Left lung (tissue), 10 donors: ENCODE data around the gene COL1A1. TPM values are rescaled to one million over a fixed set of nuclear protein-coding genes. Genes with fewer than 3 reads are reported as not detected.
A peak's percentile ranks its signal among the peaks of the same experiment; 100 is the strongest.

Experiments used
- ATAC-seq: fragments of 200-7000 bp; cut with Tn5 transposase; one replicate; pipeline ENCODE4 v1.9.1; 2020; ENCODE audit warnings: moderate library complexity
- DNase-seq, 4 donors: peaks; one replicate each; pipeline ENCODE4 v3.0.0-alpha.2; 2013 to 2020
- H3K27ac ChIP-seq, 2 donors: fragments of 200-600 bp; sonication (generic) in 1 of 2; one replicate each; pipeline versions ENCODE4 v1.5.0 to v1.8.0; 2020 to 2021
- H3K27me3 ChIP-seq, 2 donors: fragments of 200-600 bp; sonication (generic) in 1 of 2; one replicate each; pipeline versions ENCODE4 v1.5.0 to v1.8.0; 2020 to 2021
- H3K36me3 ChIP-seq, 2 donors: fragments of 200-600 bp; sonication (generic) in 1 of 2; one replicate each; pipeline versions ENCODE4 v1.5.0 to v1.8.0; 2020 to 2021
- H3K4me1 ChIP-seq, 2 donors: fragments of 200-600 bp; one replicate each; pipeline ENCODE4 v1.8.0; 2021
- H3K4me3 ChIP-seq, 2 donors: fragments of 200-600 bp; sonication (generic) in 1 of 2; one replicate each; pipeline versions ENCODE4 v1.5.0 to v1.8.0; 2020 to 2021; ENCODE audit warnings: mild to moderate bottlenecking in 1 of 2
- H3K9me3 ChIP-seq, 2 donors: fragments of 200-600 bp; sonication (generic) in 1 of 2; one replicate each; pipeline versions ENCODE4 v1.5.0 to v1.8.0; 2020 to 2021
- CTCF ChIP-seq, 2 donors: fragments of 200-600 bp; sonication (generic) in 1 of 2; IDR thresholded peaks; one replicate each; pipeline versions ENCODE4 v1.5.0 to v1.8.0; 2021; ENCODE audit warnings: antibody characterized with exemption in 2 of 2
- intact Hi-C, 2 donors: fragments of 100-400 bp; cut with DNase I; formaldehyde crosslinking; loops; one replicate each; pipeline versions ENCODE4 v1.11.2 to v1.14.2; 2022
- polyA plus RNA-seq, 6 donors: library from polyadenylated mRNA; unstranded; fragments of 120-200 nt; gene quantifications; one replicate each; pipeline ENCODE4 v1.2.1, GENCODE V29; 2013; ENCODE audit not compliant: insufficient read length in 6 of 6
- total RNA-seq, 2 donors: library from RNA; stranded (reverse); fragmentation: NEBNext Ultra II Directional; extraction: Animal tissue kit (Norgen Biotek cat#: 25700); gene quantifications; one replicate each; pipeline ENCODE4 v1.2.1, GENCODE V29; 2021
- donor health status: DM: no; HTN: yes; CAD: no.
- donor health status: DM: no; HTN: no; CAD: no.

Gene COL1A1
- total and polyA plus RNA-seq, 8 donors: 421 to 4,830 (median 675) TPM

GRCh38 chr17:50190293-50190602, 11.2 kb downstream of the COL1A1 start:
- DNase-seq: peak in 1 of 4 donors; percentile 51
- intact Hi-C loops: no loop called here
- H3K27ac ChIP-seq: peak overlapping the region in 1 of 2 donors; percentile 19
- H3K36me3 ChIP-seq: peaks cover 0 to 81% of the 10 kb centered on the region in 2 donors
- ATAC-seq: no peak
- H3K9me3 ChIP-seq: no peaks in the 10 kb centered on the region
- no peaks in the 10 kb centered on the region for H3K27me3 ChIP-seq
- no peak for TF ChIP-seq CTCF (IDR thresholded peaks at IDR 0.05)
- no peaks in the 10 kb centered on the region for H3K4me1 ChIP-seq
- no peak overlapping the region for H3K4me3 ChIP-seq

- no peak for TF ChIP-seq CTCF (IDR thresholded peaks at IDR 0.05)
- peaks cover 0 to 77% of the 10 kb centered on the region in 2 donors for H3K36me3 ChIP-seq
- no peak for ATAC-seq
Measured at GRCh38 chr17:50189550-50190292, 11.7 kb downstream of the COL1A1 start.

DNA sequence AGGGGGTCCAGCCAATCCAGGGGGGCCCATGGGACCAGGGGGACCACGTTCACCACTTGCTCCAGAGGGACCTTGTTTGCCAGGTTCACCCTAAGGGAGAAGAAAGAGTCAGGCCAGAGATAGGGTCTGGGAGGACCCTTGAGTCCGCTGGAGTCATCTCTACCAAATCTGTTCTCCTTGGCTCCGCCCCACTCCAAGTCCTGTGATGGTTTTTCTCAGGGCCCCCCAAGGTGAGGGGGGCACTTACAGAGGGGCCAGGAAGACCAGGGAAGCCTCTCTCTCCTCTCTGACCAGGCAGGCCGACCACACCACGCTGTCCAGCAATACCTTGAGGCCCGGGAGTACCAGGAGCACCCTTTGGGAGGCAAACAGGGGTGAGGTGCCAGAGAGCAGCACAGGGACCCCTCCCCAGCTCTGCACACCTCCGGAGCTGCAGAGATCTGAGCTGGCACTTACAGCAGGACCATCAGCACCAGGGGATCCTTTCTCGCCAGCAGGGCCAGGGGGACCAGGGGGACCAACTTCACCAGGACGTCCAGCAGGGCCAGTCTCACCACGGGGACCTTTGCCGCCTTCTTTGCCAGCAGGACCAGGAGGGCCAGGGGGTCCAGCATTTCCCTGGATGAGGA, 12.4 kb downstream of the COL1A1 start:
- Histone ChIP-seq H3K9me3 (no peaks in the 10 kb centered on the region), H3K27ac (peak overlapping the region in 1 of 2 donors; percentile 59), H3K36me3 (peaks cover 0 to 73% of the 10 kb centered on the region in 2 donors), H3K4me3 (no peak overlapping the region), H3K27me3 (no peaks in the 10 kb centered on the region), H3K4me1 (peaks cover 0 to 10% of the 10 kb centered on the region in 2 donors)
- ATAC-seq (no peak), DNase-seq (no peak)
- no peak for TF ChIP-seq CTCF (IDR thresholded peaks at IDR 0.05)
- intact Hi-C loops: no loop called here

More at GRCh38 chr17:50189550-50190292, 11.7 kb downstream of the COL1A1 start:
- Histone ChIP-seq H3K27me3 (no peaks in the 10 kb centered on the region), H3K27ac (peak overlapping the region in 1 of 2 donors; percentile 59), H3K4me3 (no peak overlapping the region), H3K4me1 (peaks cover 0 to 4% of the 10 kb centered on the region in 2 donors), H3K9me3 (no peaks in the 10 kb centered on the region)
- intact Hi-C loops: no loop called here
- peak in 1 of 4 donors; percentile 67 for DNase-seq

- Histone ChIP-seq H3K27ac (peak overlapping the region in 1 of 2 donors; percentile 59), H3K36me3 (peaks cover 0 to 68% of the 10 kb centered on the region in 2 donors), H3K4me1 (peaks cover 0 to 15% of the 10 kb centered on the region in 2 donors)
Measured at GRCh38 chr17:50188531-50188920, 12.9 kb downstream of the COL1A1 start.

More at GRCh38 chr17:50188531-50188920, 12.9 kb downstream of the COL1A1 start:
- intact Hi-C loops: no loop called here
- DNase-seq: no peak
- no peak for ATAC-seq
- H3K4me3 ChIP-seq: no peak overlapping the region
- TF ChIP-seq CTCF (IDR thresholded peaks at IDR 0.05): no peak
- H3K27me3 ChIP-seq: no peaks in the 10 kb centered on the region
- no peaks in the 10 kb centered on the region for H3K9me3 ChIP-seq
